Measurements from ENCODE around the gene NKAIN1.

DNA sequence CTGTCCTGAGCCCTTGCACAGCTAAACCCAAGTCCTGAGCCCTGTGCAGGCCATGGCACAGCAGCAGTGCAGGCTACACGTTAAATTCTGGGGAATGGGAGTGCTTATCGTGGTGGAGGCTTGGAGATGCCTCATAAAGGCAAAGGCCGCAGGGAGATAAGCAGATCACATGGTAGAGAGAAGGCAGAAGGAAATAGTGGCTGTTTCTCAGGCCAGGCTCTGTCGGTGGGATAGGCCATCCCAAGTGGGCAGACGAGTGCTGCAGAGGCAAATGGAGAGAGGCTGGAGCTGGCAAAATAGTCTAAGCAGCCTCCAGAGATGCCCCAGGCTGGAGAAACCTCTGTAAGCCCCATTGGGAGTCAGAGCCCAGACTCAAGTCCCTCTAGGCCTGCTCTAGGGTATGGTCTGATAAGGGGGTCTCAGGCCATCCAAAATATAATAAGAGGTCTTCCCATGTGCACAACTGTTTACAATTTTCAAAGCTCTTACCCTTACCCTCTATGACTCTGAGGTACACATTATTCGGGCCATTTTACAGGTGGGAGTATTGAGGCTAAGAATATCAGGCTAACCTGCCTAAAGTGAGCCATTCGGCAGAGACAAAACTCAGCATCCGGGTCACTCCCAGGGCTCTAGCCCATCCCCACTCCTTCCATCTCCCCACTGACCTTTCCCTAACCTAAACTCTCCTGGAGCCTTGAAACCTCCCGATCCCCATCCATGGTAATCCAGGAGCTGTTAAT, 79.6 kb downstream of the NKAIN1 start:
- TF ChIP-seq ELF4 (IDR thresholded peaks at IDR 0.05) = no peak
- TF ChIP-seq SUZ12 (IDR thresholded peaks at IDR 0.05) = no peak
- TF ChIP-seq HDGF (IDR thresholded peaks at IDR 0.05; ENCODE audit: borderline replicate concordance) = no peak
- no peak for TF ChIP-seq CTBP1 (IDR thresholded peaks at IDR 0.05; ENCODE audit: borderline replicate concordance)
- TF ChIP-seq BHLHE40 (IDR thresholded peaks at IDR 0.05; ENCODE audit: borderline replicate concordance) = no peak
- TF ChIP-seq FOXM1 (IDR thresholded peaks at IDR 0.05; ENCODE audit: borderline replicate concordance) = no peak

All from HEK293T (cell line).